Measurements from ENCODE around the gene ZNHIT6. TPM values are rescaled to one million over a fixed set of nuclear protein-coding genes. Genes with fewer than 3 reads are reported as not detected.
"Not testable (repeated sequence)": the region's sequence is repeated elsewhere in the genome, so short reads cannot be mapped to it uniquely, and the experiment has no call there.

The ZNHIT6 gene
- total RNA-seq, 4 donors from 2014 or later, result 11.0 to 13.8 (median 12.5) TPM

GRCh38 chr1:85734931-85735330 is 26.7 kb upstream of the ZNHIT6 start:
- no peak overlapping the region for H3K4me3 ChIP-seq
- no peaks in the 10 kb centered on the region for H3K9me3 ChIP-seq
- no peak overlapping the region for H3K27ac ChIP-seq
- H3K4me1 ChIP-seq, result no peaks in the 10 kb centered on the region
- TF ChIP-seq EP300 (IDR thresholded peaks at IDR 0.05), result no peak
- no peak for TF ChIP-seq POLR2AphosphoS5 (IDR thresholded peaks at IDR 0.05)
- TF ChIP-seq CTCF (IDR thresholded peaks at IDR 0.05), result no peak
- TF ChIP-seq POLR2A (IDR thresholded peaks at IDR 0.05), result no peak
- DNase-seq (ENCODE audit: low spot score in 2 of 2), result no peak
- WGBS, result 90% methylated on average over 1 of the region's 1 CpG
- no peaks in the 10 kb centered on the region for H3K36me3 ChIP-seq
- no peaks in the 10 kb centered on the region for H3K27me3 ChIP-seq

GRCh38 chr1:85718678-85719340 is 10.6 kb upstream of the ZNHIT6 start:
- 93% methylated on average over 7 of the region's 7 CpGs for WGBS
- H3K27me3 ChIP-seq, result no peaks in the 10 kb centered on the region
- H3K36me3 ChIP-seq, result no peaks in the 10 kb centered on the region
- no peak overlapping the region for H3K27ac ChIP-seq
- no peak overlapping the region for H3K4me3 ChIP-seq
- no peak for DNase-seq (ENCODE audit: low spot score in 2 of 2)
- no peaks in the 10 kb centered on the region for H3K4me1 ChIP-seq
- H3K9me3 ChIP-seq, result peaks cover 11% of the 10 kb centered on the region
- no peak for TF ChIP-seq CTCF (IDR thresholded peaks at IDR 0.05)
- no peak for TF ChIP-seq POLR2A (IDR thresholded peaks at IDR 0.05)
- no peak for TF ChIP-seq EP300 (IDR thresholded peaks at IDR 0.05)
- no peak for TF ChIP-seq POLR2AphosphoS5 (IDR thresholded peaks at IDR 0.05)

GRCh38 chr1:85714418-85715114 is 6.3 kb upstream of the ZNHIT6 start:
- 89% methylated on average over 14 of the region's 14 CpGs for WGBS
- not testable (repeated sequence) for H3K4me1 ChIP-seq; DNase-seq (ENCODE audit: low spot score in 2 of 2); H3K27ac ChIP-seq; H3K4me3 ChIP-seq; H3K9me3 ChIP-seq; H3K27me3 ChIP-seq; H3K36me3 ChIP-seq

- no peak for DNase-seq (ENCODE audit: low spot score in 2 of 2)
- no peak for TF ChIP-seq CTCF (IDR thresholded peaks at IDR 0.05)
- TF ChIP-seq POLR2AphosphoS5 (IDR thresholded peaks at IDR 0.05), result no peak
- no peak for TF ChIP-seq POLR2A (IDR thresholded peaks at IDR 0.05)
- no peak for TF ChIP-seq EP300 (IDR thresholded peaks at IDR 0.05)
- Histone ChIP-seq H3K4me3 (peak overlapping the region; percentile 82), H3K4me1 (peaks cover 25% of the 10 kb centered on the region), H3K36me3 (peaks cover 16% of the 10 kb centered on the region), H3K27ac (peak overlapping the region; percentile 80), H3K9me3 (no peaks in the 10 kb centered on the region), H3K27me3 (no peaks in the 10 kb centered on the region)
- 62% methylated on average over 6 of the region's 6 CpGs for WGBS
Measured at GRCh38 chr1:85708829-85709227, 595 bp upstream of the ZNHIT6 start.

- no peak for DNase-seq (ENCODE audit: low spot score in 2 of 2)
- Histone ChIP-seq H3K4me1 (peaks cover 25% of the 10 kb centered on the region), H3K9me3 (no peaks in the 10 kb centered on the region), H3K4me3 (peak overlapping the region; percentile 82), H3K27me3 (no peaks in the 10 kb centered on the region), H3K36me3 (peaks cover 19% of the 10 kb centered on the region), H3K27ac (peak overlapping the region; percentile 80)
- TF ChIP-seq POLR2AphosphoS5 (IDR thresholded peaks at IDR 0.05), result no peak
- TF ChIP-seq POLR2A (IDR thresholded peaks at IDR 0.05), result no peak
- no peak for TF ChIP-seq EP300 (IDR thresholded peaks at IDR 0.05)
- no peak for TF ChIP-seq CTCF (IDR thresholded peaks at IDR 0.05)
- WGBS, result 12% methylated on average over 13 of the region's 13 CpGs
Measured at GRCh38 chr1:85707267-85707989, 805 bp downstream of the ZNHIT6 start.

All from suprapubic skin (tissue), 4 donors.